Measurements from ENCODE around the gene RAD51AP2.
"Not testable (repeated sequence)": the region's sequence is repeated elsewhere in the genome, so short reads cannot be mapped to it uniquely, and the experiment has no call there.

RAD51AP2 gene

DNA sequence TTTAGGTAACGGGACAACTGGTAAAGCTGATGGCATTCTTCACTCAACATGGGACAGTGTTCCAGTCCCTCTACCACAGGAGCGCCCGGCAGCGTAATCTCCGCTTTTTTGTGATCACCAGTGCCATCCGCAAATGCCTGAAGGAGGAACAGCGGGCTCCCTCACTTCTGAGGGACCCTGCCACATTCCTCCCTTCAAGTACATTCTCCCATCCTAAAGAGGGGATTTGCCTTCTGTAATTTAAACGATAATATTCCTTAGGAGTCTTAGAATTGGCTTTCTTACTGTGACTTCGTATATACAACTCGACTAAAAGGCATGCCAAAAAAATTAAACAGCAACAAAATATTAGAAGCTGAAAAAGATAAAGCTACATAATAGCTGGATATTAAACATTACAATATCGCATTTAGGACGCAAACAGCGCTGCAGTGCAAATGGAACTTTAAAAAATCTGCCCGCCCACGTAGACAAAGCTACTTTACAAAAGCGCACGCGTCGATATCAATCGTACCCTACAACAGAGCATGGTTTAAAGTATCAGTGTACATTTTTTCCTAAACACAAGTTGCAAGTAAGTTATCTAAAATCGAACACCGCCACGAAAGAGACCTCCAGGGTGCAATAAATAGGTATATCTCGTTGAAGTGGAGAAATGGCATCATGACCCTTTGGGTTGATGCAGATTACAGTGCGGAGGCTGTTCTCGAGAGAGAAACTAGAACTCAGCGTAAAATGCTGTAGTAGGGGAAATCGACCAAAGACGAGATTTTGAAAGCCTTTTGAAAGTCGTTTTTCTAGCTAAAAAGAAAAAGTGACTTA, 20.0 kb upstream of the RAD51AP2 start:
- no peak for DNase-seq (ENCODE audit: low spot score)

DNA sequence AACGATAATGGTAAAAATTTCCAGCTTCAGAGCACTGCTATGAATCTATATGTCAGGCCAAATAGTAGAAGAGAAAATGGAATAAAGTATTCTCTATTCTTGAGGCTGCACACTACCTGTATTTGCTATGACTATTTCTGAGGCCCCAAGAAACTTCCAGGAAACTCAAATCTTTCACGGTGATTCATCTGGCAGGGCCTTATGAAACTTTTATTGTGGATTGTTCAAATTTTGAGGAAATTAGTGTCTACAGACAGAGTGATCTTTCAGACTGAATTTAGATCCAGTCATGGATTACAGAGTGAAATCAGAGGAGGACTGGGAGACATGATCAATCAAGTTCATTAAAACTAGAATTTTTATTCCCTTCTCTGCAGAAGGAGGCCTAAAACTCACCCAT, 18.2 kb upstream of the RAD51AP2 start:
- DNase-seq (ENCODE audit: low spot score) = no peak

GRCh38 chr2:17533546-17533945, 15.3 kb upstream of the RAD51AP2 start:
- DNase-seq (ENCODE audit: low spot score) = no peak

DNA sequence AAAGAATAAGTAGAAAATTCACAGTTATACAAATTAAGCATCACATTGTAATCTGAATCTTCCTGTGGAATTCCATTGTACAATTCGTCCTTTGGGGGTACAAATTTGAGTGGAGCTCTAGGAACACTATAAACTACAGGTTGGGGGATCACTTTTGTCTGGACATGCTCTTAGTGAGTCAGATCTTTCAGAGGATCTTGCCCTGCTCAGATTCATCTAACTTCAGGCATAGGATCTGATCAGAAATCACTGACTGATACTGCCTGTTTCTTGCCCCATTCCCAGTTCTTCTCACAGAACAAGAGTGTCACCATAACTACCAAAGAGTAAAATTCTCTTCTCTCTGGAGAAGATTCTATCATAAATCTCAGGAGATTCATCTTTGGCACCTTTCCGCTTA, 11.5 kb upstream of the RAD51AP2 start:
- DNase-seq (ENCODE audit: low spot score) = no peak

GRCh38 chr2:17522303-17522702, 4.1 kb upstream of the RAD51AP2 start:
- no peak for DNase-seq (ENCODE audit: low spot score)

GRCh38 chr2:17521621-17522020, 3.4 kb upstream of the RAD51AP2 start:
- DNase-seq (ENCODE audit: low spot score) = no peak

- DNase-seq (ENCODE audit: low spot score) = peak; percentile 40
Observed at GRCh38 chr2:17520761-17521160, 2.5 kb upstream of the RAD51AP2 start.

GRCh38 chr2:17519486-17519885, 1.2 kb upstream of the RAD51AP2 start:
- no peak for DNase-seq (ENCODE audit: low spot score)

- DNase-seq (ENCODE audit: low spot score) = no peak
Observed at GRCh38 chr2:17517481-17518211, 594 bp downstream of the RAD51AP2 start.

DNA sequence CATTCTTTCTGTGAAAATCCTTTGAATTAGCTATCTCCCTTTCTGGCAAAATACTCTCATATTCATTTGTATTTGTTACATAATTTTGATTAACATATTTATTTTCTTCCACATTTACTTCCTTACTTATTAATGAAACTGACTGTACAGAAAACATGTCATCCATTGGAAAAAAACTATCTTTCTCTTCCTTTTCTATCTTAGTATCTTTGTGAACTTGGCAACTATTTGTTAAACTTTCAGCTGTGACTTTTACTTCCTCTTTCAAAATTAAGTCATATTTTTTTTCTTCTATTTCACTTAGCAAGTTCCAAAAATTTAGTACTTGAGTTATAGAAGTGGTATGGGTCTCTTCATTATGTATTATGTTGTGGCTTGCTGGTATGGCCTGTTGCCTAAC, 2.6 kb downstream of the RAD51AP2 start:
- no peak for DNase-seq (ENCODE audit: low spot score)

DNA sequence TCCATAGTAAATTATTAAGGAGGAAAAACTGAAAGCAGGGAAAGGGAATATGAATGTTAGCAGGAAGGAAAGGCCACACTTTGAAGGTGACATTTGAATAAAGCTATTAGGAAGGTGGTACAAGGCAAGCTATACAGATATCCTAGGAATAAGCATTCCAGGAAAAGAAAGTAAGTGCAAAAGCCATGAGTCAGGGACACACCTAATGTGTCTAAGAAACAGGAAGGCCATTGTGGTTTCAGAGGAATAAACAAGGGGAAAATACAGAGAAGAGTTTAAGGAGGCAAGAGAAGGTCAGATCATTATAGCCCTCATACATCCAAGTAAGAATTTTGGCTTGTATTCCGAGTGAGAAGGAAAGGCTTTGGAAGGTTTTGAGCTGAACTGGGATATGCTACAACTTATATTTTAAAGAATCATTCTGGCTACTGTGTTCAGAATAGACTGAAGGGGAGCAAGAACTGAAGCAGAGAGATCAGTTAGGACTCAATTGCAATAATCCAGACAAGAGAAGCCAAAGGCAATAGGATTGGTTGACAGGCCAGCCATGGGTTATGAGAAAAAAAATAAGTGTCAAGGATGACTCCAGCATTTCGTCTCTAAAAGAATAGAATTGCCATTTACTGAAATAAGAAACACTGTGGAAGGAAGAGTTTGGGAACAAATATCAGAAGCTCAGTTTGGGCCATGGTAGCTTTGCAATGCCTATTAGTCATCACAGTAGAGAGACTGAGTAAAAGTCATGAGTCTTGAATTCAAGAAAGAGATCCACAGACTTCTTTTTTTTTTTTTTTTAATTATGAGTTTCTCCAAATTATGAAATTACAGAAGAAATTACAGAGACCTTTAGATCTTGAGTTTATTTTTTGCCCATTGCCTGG, 11.3 kb downstream of the RAD51AP2 start:
- DNase-seq (ENCODE audit: low spot score) = no peak

DNA sequence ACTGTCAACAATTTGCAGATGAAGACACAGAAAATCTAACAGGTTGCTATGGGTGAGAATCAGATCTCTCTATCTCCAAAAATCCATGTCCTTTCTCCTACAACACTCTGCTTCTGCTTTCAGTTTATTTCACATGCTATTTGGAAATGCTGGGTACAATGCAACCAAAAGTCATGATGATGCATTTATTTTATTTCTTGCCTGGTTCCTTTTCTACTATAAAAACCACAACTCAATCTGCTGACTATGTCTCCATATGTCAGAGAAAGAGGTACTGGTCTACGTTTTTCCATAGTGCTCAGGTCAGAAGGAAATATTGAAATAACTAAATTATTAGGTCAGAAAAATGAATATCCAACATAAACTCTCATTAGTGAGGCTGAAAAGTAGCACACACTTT, 20.5 kb downstream of the RAD51AP2 start:
- no peak for DNase-seq (ENCODE audit: low spot score)

GRCh38 chr2:17495590-17495989, 22.6 kb downstream of the RAD51AP2 start:
- no peak for DNase-seq (ENCODE audit: low spot score)

- not testable (repeated sequence) for DNase-seq (ENCODE audit: low spot score)
Observed at GRCh38 chr2:17490165-17490564, 28.1 kb downstream of the RAD51AP2 start.

- DNase-seq (ENCODE audit: low spot score) = not testable (repeated sequence)
Observed at GRCh38 chr2:17488610-17489009, 29.6 kb downstream of the RAD51AP2 start.

- DNase-seq (ENCODE audit: low spot score) = no peak
Observed at GRCh38 chr2:17483496-17483895, 34.7 kb downstream of the RAD51AP2 start.

DNA sequence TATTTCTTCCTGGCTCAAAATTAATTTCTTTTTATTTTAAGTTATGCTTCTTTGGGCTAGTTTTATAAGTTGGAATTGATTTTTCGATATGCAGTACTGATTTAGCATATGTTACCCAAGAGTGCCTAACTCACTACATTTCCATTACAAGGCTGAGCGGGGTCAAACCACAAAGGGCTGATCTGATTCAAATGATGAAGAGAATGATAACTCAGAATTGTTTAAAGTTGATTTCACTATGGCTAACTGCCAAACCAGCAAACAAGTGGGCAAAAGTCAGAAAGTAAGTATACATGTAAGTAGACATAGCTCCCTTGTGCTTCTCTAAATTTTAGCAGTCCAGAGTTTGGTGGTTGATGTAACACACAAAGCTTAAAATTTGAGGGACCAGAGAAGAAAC, 35.6 kb downstream of the RAD51AP2 start:
- DNase-seq (ENCODE audit: low spot score) = no peak

GRCh38 chr2:17479875-17480274, 38.4 kb downstream of the RAD51AP2 start:
- no peak for DNase-seq (ENCODE audit: low spot score)

DNA sequence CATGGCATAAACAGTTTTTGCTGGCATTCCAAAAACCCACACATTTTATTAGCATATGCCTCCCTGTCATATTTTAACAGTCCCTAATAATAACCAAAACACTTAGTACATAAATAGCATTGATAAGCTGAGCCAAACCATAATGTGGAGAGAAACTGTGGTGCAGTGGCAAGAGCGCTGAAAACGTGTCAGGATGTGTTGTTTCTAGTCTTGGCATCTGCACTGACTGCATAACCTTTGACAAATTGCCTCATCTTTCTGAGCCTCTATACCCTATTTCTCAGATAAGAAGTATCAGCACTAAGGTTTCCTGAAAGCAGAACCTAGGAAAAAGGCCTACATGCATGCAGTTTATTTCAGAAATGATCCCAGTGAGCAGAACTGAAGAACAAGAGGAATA, 41.4 kb downstream of the RAD51AP2 start:
- DNase-seq (ENCODE audit: low spot score) = no peak

DNA sequence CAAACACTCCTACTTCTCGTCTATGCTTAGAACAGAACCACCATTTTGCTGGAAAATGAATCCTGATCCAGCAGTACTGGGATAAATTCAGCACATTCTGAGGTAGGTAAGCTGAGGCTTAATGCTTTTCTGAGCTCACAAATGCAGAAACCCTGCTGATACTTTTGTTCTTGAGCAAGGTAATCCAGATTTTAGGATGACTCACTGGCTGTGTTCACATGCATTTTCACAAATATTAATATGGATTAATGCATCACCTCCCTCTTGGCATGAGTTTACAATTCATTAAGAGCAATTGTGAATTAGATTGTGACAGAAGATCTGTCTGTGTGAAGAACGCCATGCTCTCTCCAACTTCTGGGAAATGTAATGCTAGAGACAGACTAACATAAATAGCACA, 42.2 kb downstream of the RAD51AP2 start:
- no peak for DNase-seq (ENCODE audit: low spot score)

GRCh38 chr2:17475286-17475685, 43.0 kb downstream of the RAD51AP2 start:
- no peak for DNase-seq (ENCODE audit: low spot score)

GRCh38 chr2:17471979-17472378, 46.3 kb downstream of the RAD51AP2 start:
- DNase-seq (ENCODE audit: low spot score) = no peak
